HG03378 (cell line): ENCODE results near the gene IRX1.

Experiments used
- ATAC-seq: cut with Tn5 transposase; IDR thresholded peaks from one replicate; pipeline ENCODE4 v1.9.1; 2021; ENCODE audit warnings: mild to moderate bottlenecking, moderate library complexity; ENCODE audit not compliant: unreplicated experiment

IRX1 gene

DNA sequence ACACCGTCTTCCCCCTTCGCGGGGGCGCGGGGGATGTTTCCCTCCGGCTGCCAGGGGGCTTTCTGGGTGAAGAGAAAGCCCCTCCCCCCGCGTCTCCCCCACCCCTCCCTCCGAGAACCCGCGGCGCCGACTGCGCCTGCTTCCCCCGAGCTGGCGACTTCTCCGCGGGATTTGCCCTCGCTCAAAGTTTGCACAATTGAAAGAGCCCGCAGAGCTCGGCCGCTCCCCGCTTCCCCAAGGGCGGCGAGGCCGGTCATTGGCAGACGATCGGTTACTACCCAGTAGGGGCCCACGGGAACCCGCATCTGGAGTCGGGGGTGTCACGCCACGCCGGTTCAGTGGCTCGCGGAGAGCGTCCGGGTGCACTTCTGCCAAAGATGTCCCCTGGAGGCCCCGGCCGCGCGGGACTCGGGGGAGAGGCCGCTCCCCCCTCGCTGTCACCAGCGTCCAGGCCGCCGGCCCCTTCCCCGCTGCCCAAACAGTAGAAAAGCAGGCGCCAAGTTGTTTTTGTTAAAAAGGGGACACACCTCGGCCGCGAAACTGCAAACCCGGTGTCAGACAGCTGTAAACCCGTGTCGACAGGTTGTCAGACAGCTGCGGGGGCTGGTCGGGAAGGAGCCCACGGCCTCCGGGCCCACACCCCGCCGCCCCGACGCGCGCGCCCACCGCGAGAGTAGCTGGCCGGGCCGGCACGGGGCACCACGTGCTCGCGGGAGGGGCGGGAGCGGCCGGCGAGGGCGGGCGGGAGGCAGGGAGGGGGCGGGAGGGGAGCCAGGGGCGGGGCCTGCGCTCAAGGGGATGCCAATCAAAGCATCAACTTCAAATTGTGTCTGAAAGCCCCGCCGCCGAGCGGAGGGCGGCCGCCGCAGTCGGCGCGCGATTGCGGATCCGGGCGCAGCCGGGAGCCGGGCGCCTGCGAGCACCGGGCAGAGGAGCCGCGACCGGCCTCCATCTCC is at the start of gene IRX1:
Gene IRX1, plus strand, starts transcription at position 827 of the 956 bp plus-strand sequence. CDS start 274 bp downstream, outside the sequence.
- no peak for ATAC-seq

DNA sequence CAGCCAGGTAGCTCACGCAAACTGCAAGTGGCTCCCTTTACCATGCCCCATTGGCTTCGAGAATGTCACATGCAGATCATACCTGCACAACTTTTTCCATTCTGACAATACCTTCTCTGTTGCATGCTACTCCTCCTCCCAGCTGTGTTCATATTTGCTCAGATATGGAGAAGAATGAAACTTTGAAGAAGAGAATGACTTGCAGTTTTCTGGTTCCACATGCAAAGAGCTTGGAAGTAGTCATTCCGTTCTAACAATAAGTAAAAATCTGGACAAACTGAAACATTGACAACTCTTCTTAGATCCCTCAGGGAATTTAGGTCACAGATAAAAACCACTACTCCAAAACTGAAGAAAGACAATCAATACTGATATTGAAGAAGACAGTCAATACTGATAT is 49.6 kb upstream of the IRX1 start:
- no peak for ATAC-seq

GRCh38 chr5:3564116-3564515 is 31.5 kb upstream of the IRX1 start:
- ATAC-seq, result no peak

- ATAC-seq, result no peak
These were observed 30.7 kb upstream of the IRX1 start for GRCh38 chr5:3564827-3565518.

- no peak for ATAC-seq
These were observed 10.7 kb upstream of the IRX1 start for GRCh38 chr5:3584724-3585531.

DNA sequence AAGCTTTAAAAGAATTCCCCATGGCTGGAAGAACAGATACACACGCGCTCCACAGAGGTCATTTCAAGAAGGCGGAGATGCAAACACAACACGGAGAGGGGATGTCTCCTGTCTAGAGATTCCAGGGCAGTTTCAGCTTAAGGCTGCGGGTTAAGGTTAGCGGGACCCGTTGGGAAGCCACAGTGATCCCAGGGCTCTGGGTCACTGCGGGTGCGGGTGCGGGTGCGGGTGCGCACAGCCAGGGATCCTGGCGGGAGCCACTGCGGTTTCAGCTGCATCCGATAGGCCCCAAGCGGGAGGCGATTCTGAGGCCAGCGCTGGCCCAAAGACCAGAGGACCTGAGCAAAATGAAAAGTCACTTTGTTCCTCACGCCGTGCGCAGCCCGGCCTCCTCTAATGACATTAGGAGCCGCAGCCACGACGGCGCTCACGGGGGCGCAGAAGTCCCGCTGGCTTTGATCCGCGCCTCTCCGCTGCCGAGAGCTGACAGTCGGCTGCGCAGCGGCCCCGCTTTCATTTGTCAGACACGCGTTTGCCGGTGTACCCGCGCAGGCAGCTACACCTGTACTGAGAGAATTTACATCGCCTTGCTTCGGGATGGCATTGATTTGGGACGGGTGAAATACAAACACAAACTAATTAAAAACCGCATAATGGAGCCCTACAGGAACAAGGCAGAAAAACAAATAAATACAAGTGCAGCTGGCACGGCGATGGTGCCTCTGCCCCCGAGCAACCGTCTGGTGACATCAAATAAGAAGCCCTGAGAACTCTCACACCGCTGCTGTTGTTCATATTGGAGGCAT is 5.3 kb upstream of the IRX1 start:
- no peak for ATAC-seq

- no peak for ATAC-seq
These were observed 4.4 kb upstream of the IRX1 start for GRCh38 chr5:3590967-3591900.

- ATAC-seq, result no peak
These were observed 3.3 kb upstream of the IRX1 start for GRCh38 chr5:3592298-3592697.

DNA sequence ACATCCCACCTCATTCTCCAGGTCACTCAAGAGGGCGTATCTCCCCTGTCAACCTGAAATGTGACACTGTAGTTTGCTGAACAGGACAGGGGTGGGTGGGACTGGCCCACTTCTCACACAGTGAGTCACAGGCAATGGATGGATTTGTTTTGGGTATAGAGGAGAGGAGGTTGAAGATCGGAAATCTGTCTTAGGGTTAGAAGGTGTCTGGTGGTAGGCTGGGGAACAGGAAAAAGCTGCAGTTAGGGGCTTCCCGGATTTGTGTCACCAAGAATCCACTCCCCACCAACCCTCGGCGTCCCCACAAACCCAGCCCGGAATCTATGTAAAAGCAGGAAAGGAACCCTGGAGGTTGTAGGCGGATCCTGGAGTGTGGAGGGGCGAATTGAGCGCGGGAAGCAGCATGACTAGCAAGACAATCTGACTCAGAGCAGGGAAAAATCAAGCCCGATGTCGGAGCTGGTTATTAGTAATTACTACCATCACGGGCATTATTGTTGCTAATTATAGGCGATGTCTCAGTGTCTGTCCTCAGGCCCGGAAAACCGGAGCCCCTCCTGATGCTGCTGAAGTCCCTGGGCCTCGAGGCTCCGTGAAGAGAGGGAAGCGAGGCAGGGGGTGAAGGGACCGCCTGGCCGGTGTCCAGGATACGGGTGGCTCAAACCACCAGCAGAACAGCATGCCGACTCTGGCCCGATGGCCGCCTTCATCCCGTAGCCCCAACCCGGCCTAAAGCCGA is 1.7 kb upstream of the IRX1 start:
- ATAC-seq, result no peak

- no peak for ATAC-seq
These were observed 1.1 kb upstream of the IRX1 start for GRCh38 chr5:3594510-3595005.

GRCh38 chr5:3596261-3596825 is 711 bp downstream of the IRX1 start:
- no peak for ATAC-seq

- ATAC-seq, result no peak
These were observed 1.2 kb downstream of the IRX1 start for GRCh38 chr5:3596857-3597166.

DNA sequence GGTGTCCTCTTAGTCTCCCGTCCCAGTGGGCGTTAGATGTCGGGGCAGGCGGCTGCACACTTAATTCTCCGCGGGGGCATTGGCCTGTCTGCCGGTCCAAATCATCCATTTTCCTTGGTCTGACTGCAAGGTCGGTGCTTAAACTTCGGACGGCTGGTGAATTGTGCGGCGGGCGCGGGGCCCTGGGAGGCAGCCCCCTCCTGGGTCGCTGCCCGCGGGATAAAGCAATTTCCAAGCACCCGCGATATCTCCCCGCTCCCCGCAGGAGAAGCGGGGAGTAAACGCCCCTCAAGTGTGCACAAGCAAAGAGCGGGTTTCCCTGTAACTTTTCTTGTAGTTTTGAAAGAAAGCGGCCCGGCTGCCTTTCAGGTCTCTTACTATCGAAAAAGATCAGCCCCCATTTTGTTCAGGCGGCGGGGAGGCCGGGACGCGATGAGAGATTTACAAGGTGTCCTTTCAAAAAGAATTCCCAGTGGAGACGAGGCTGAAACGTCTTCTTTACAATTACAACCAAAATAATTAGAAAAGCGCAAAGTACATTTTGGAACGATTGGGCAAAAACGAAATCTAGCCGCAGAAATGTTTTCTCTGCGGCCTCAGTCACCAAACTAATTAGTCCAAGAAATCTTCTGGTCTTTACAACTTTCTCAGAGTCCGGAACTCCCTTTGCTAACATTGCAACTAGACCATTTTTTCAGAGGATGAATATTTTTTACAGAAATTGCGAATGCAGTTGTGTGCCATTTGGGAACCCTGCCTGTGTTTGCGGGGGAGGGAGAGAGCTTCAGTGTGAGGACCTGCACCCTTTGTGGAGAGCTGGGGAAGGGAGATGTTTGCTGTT is 1.8 kb downstream of the IRX1 start:
- no peak for ATAC-seq

DNA sequence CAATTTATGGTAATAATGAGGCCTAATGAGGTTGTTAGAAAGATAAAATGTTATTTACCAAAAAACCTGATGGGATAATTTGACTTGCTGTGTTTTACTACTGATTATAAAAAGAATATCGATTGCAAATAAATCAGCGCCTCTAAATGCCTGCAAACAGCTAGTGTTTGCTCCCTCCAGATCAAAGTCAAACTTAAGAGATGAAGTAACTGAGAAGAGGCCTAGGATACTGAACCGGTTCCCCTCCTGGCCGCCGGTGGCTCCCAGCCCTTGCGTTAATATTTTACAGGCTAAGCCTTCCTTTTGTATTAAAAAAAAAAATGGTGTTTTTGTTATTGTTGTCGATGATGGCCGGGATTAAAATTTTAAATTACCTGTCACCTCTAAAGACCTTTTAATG is 2.6 kb downstream of the IRX1 start:
- no peak for ATAC-seq

GRCh38 chr5:3598769-3599211 is 3.2 kb downstream of the IRX1 start:
- ATAC-seq, result no peak

DNA sequence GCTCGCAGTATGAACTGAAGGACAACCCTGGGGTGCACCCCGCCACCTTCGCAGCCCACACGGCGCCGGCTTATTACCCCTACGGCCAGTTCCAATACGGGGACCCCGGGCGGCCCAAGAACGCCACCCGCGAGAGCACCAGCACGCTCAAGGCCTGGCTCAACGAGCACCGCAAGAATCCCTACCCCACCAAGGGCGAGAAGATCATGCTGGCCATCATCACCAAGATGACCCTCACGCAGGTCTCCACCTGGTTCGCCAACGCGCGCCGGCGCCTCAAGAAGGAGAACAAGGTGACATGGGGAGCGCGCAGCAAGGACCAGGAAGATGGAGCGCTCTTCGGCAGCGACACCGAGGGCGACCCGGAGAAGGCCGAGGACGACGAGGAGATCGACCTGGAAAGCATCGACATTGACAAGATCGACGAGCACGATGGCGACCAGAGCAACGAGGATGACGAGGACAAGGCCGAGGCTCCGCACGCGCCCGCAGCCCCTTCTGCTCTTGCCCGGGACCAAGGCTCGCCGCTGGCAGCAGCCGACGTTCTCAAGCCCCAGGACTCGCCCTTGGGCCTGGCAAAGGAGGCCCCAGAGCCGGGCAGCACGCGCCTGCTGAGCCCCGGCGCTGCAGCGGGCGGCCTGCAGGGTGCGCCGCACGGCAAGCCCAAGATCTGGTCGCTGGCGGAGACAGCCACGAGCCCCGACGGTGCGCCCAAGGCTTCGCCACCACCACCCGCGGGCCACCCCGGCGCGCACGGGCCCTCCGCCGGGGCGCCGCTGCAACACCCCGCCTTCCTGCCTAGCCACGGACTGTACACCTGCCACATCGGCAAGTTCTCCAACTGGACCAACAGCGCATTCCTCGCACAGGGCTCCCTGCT is 3.8 kb downstream of the IRX1 start:
- no peak for ATAC-seq
